CD4-positive, alpha-beta memory T cell (primary cell): ENCODE measurements around the gene IRF6. TPM values are rescaled to one million over a fixed set of nuclear protein-coding genes. Genes with fewer than 3 reads are reported as not detected.

Source experiments
- CTCF ChIA-PET: fragments of 350-600 bp; sonication (Branson Sonifier 250); formaldehyde crosslinking; loops from one replicate; lab custom pipeline; 2021; ENCODE audit warnings: inconsistent platforms; ENCODE audit not compliant: partially characterized antibody; lab: Charles Lee
- POLR2A ChIA-PET: fragments of 350-600 bp; sonication (Branson Sonifier 250); formaldehyde crosslinking; loops from one replicate; lab custom pipeline; 2021; ENCODE audit not compliant: partially characterized antibody; lab: Charles Lee
- DNase-seq, 5 donors: peaks; one replicate each; pipeline versions ENCODE4 v3.0.0 to v3.0.0-alpha.2; 2020 to 2022; ENCODE audit warnings: mixed read lengths in 1 of 5
- H3K27ac ChIP-seq: one replicate; pipeline ENCODE4 v1.7.0; 2013; ENCODE audit warnings: low read depth, low read length
- H3K27me3 ChIP-seq: 2 replicates; pipeline ENCODE4 v1.7.0; 2013; ENCODE audit warnings: mild to moderate bottlenecking, low read length, moderate library complexity; ENCODE audit not compliant: insufficient read depth
- H3K36me3 ChIP-seq: 2 replicates; pipeline ENCODE4 v1.7.0; 2013; ENCODE audit warnings: mild to moderate bottlenecking, low read length, moderate library complexity; ENCODE audit not compliant: insufficient read depth
- H3K4me1 ChIP-seq: 2 replicates; pipeline ENCODE4 v1.7.0; 2013; ENCODE audit warnings: mild to moderate bottlenecking, low read length, moderate library complexity; ENCODE audit not compliant: insufficient read depth
- H3K4me3 ChIP-seq, 2 donors: one replicate each; pipeline ENCODE4 v1.7.0; 2013; ENCODE audit warnings: low read length in 2 of 2, mild to moderate bottlenecking in 1 of 2
- H3K9me3 ChIP-seq, 2 donors: one replicate each; pipeline ENCODE4 v1.7.0; 2013; ENCODE audit warnings: low read length in 2 of 2, control low read depth in 1 of 2; ENCODE audit not compliant: control insufficient read depth in 1 of 2
- H3K27ac Mint-ChIP-seq, 7 donors: one replicate each; pipeline ENCODE4 v1.8.0; 2020 to 2021; ENCODE audit warnings: mixed read lengths in 7 of 7, mild to moderate bottlenecking in 6 of 7, inconsistent platforms in 3 of 7, moderate library complexity in 3 of 7
- H3K27me3 Mint-ChIP-seq, 2 donors: one replicate each; pipeline ENCODE4 v1.8.0; 2020 to 2021; ENCODE audit warnings: mixed read lengths in 2 of 2
- H3K36me3 Mint-ChIP-seq, 2 donors: one replicate each; pipeline ENCODE4 v1.8.0; 2020 to 2021; ENCODE audit warnings: mixed read lengths in 2 of 2, inconsistent platforms in 1 of 2, mild to moderate bottlenecking in 1 of 2
- H3K4me1 Mint-ChIP-seq, 4 donors: one replicate each; pipeline ENCODE4 v1.8.0; 2020 to 2021; ENCODE audit warnings: mixed read lengths in 4 of 4, mild to moderate bottlenecking in 1 of 4
- H3K4me3 Mint-ChIP-seq, 8 donors: one replicate each; pipeline ENCODE4 v1.8.0; 2020 to 2021; ENCODE audit warnings: mixed read lengths in 8 of 8, mild to moderate bottlenecking in 7 of 8, moderate library complexity in 6 of 8, inconsistent platforms in 3 of 8
- H3K9me3 Mint-ChIP-seq, 8 donors: one replicate each; pipeline ENCODE4 v1.8.0; 2020 to 2021; ENCODE audit warnings: mixed read lengths in 8 of 8, mild to moderate bottlenecking in 5 of 8, inconsistent platforms in 3 of 8, moderate library complexity in 1 of 8
- intact Hi-C: fragments of 100-400 bp; cut with micrococcal nuclease; formaldehyde crosslinking; loops from one replicate; pipeline ENCODE4 v1.15.1; 2023
- polyA plus RNA-seq, 2 donors: library from polyadenylated mRNA; unstranded; fragments of 300-500 nt; fragmentation: Illumina TruSeq; gene quantifications; one replicate each; pipeline ENCODE4 v1.2.3, GENCODE V29; 2021
- total RNA-seq, 2 experiments: library from RNA; stranded (reverse); gene quantifications; one replicate each; pipeline ENCODE4 v1.2.3, GENCODE V29; 2021

The IRF6 gene
- total and polyA plus RNA-seq, 4 experiments from 2014 or later, result 0.15 to 0.50 (median 0.42) TPM; not detected in 1

DNA sequence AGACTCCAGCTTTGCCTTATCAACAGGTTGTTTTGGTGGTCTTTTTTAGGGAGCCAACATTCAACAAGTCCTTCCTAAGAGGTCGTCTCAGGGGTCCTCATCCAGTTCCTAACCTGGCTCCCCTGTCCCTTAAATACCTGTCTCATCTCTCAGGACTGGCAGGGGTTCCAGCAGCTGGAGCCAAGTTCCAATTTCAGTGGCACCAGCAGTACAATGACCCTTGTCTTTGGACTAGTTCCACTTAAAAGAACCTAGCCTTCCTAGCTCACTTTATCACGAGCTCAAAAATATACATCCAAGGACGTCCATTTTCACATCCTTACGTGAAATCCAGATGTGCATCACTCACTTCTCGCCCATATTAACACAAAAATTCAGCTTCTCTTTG, 68.8 kb downstream of the IRF6 start:
- intact Hi-C loops, result no loop called here
- Histone ChIP-seq H3K9me3 (no peaks in the 10 kb centered on the region), H3K27me3 (no peaks in the 10 kb centered on the region), H3K4me1 (peaks cover 6% of the 10 kb centered on the region), H3K4me3 (no peak overlapping the region), H3K27ac (no peak overlapping the region), H3K36me3 (no peaks in the 10 kb centered on the region)
- H3K4me3 Mint-ChIP-seq, result no peak overlapping the region
- DNase-seq, result no peak
- peaks cover 0 to 8% of the 10 kb centered on the region in 2 donors for H3K36me3 Mint-ChIP-seq
- H3K4me1 Mint-ChIP-seq, result peaks cover 4 to 9% (median 7%) of the 10 kb centered on the region in 4 donors
- H3K9me3 Mint-ChIP-seq, result peaks cover 0 to 2% (median 0%) of the 10 kb centered on the region in 8 donors
- H3K27ac Mint-ChIP-seq, result no peak overlapping the region
- ChIA-PET POLR2A (interaction anchor here (0.9 kb wide), 1 partner anchor 9 kb away, joined by 3 read pairs; no protein-coding TSS in a partner anchor), CTCF (interaction anchor here (0.8 to 3.3 kb wide), 8 partner anchors 9 to 176 kb away, joined by 3 to 13 read pairs (median 4); no protein-coding TSS in a partner anchor)
- peaks cover 0 to 2% of the 10 kb centered on the region in 2 donors for H3K27me3 Mint-ChIP-seq

DNA sequence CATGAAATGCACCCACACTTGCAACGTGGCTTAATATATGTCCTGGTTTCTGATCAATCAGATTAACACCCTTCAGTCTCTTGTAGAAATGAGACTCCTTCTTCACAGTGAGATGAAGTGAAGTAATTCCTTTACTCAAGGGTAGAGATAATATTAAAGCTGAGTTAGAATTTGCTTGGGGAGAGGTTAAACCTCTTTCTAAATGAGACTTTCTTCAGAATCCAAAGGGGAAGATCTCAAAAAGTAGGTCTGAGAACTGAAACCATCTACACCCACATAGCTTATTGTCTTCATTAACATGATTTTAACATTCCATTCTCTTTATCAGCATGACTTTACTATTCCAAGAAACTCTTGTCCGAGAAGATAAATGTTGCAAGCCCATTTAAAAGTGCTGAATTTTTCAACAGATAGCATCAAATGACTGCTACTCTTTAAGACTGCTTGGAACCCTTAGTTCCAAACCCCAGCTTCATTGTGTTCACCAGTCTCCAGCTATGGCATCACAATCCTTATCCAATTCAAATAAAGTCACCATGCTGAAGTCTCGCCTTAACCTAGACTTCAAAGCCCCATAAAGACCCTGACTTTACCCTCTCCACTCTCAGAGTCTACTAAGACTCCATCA, 69.3 kb downstream of the IRF6 start:
- Histone ChIP-seq H3K27ac (no peak overlapping the region), H3K4me3 (no peak overlapping the region), H3K9me3 (no peaks in the 10 kb centered on the region), H3K27me3 (no peaks in the 10 kb centered on the region), H3K36me3 (no peaks in the 10 kb centered on the region), H3K4me1 (peaks cover under 1% of the 10 kb centered on the region)
- no peak overlapping the region for H3K4me3 Mint-ChIP-seq
- peaks cover 0 to 2% (median 0%) of the 10 kb centered on the region in 8 donors for H3K9me3 Mint-ChIP-seq
- peaks cover 0 to 2% of the 10 kb centered on the region in 2 donors for H3K27me3 Mint-ChIP-seq
- intact Hi-C loops, result no loop called here
- ChIA-PET POLR2A (interaction anchor here (0.9 to 1.2 kb wide), 2 partner anchors 9 to 19 kb away, joined by 3 read pairs; partner anchors contain the start of gene TRAF3IP3), CTCF (interaction anchor here (0.8 to 3.3 kb wide), 7 partner anchors 9 to 175 kb away, joined by 3 to 13 read pairs (median 4); no protein-coding TSS in a partner anchor)
- DNase-seq, result no peak
- peaks cover 0 to 8% of the 10 kb centered on the region in 2 donors for H3K36me3 Mint-ChIP-seq
- peaks cover 0 to 4% (median 3%) of the 10 kb centered on the region in 4 donors for H3K4me1 Mint-ChIP-seq
- H3K27ac Mint-ChIP-seq, result no peak overlapping the region

Other genes with a start within 250 kb of the IRF6 start
- not detected for gene CAMK1G, start 222.4 kb downstream of the IRF6 start, total RNA-seq
- not detected for gene CAMK1G, start 222.4 kb downstream of the IRF6 start, polyA plus RNA-seq
- under 1 TPM; 0.38 to 0.69 TPM for gene LAMB3, start 153.7 kb downstream of the IRF6 start, total RNA-seq
- under 1 TPM in 1 of 2 donors, not detected in 1; 0.18 TPM for gene LAMB3, start 153.7 kb downstream of the IRF6 start, polyA plus RNA-seq
- gene G0S2, start 130.7 kb downstream of the IRF6 start, total RNA-seq, result 1 to 10 TPM in 1 of 2 experiments, not detected in 1; 1.2 TPM
- gene G0S2, start 130.7 kb downstream of the IRF6 start, polyA plus RNA-seq, result 1 to 10 TPM in 1 of 2 donors, under 1 TPM in 1; 0.58 to 2.0 TPM
- gene HSD11B1, start 101.3 kb downstream of the IRF6 start, total RNA-seq, result under 1 TPM in 1 of 2 experiments, not detected in 1; 0.49 TPM
- gene HSD11B1, start 101.3 kb downstream of the IRF6 start, polyA plus RNA-seq, result 1 to 10 TPM; 5.6 to 7.3 TPM
- 100 to 1,000 TPM; 571 to 574 TPM for gene TRAF3IP3, start 50.1 kb downstream of the IRF6 start, total RNA-seq
- 100 to 1,000 TPM; 435 to 487 TPM for gene TRAF3IP3, start 50.1 kb downstream of the IRF6 start, polyA plus RNA-seq
- gene C1orf74, start 21.6 kb downstream of the IRF6 start, total RNA-seq, result 1 to 10 TPM; 1.2 TPM
- under 1 TPM in 1 of 2 donors, not detected in 1; 0.41 TPM for gene C1orf74, start 21.6 kb downstream of the IRF6 start, polyA plus RNA-seq
- 10 to 100 TPM; 13.4 to 13.6 TPM for gene UTP25, start 21.8 kb upstream of the IRF6 start, total RNA-seq
- 1 to 10 TPM; 3.7 to 5.4 TPM for gene UTP25, start 21.8 kb upstream of the IRF6 start, polyA plus RNA-seq
- gene SYT14, start 132.1 kb upstream of the IRF6 start, total RNA-seq, result not detected
- not detected for gene SYT14, start 132.1 kb upstream of the IRF6 start, polyA plus RNA-seq